ENCODE results near the gene DCLRE1B.

DNA sequence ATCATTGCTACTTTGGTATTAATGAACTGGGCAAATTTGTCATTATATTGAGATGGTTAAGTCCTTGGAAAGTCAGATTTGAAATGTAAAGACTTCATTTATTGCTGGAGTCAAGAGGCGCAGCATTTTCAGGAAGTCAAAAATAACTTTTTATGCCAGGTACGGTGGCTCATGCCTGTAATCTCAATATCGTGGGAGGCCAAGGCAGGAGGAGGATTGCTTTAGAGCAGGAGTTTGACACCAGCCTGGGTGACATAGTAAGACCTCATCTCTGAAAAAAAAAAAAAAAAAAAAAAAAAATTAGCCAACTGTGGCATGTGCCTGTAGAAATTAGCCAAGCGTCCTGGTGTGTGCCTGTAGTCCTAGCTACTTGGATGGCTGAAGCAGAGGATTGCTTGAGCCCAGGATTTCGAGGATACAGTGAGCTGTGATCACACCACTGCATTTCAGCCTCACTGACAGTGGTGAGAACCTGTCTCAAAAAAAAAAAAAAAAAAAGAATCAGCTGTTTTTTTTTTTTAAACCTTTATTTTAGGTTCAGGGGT lies 29.5 kb downstream of the DCLRE1B start:
- TF ChIP-seq, protein P1, sequence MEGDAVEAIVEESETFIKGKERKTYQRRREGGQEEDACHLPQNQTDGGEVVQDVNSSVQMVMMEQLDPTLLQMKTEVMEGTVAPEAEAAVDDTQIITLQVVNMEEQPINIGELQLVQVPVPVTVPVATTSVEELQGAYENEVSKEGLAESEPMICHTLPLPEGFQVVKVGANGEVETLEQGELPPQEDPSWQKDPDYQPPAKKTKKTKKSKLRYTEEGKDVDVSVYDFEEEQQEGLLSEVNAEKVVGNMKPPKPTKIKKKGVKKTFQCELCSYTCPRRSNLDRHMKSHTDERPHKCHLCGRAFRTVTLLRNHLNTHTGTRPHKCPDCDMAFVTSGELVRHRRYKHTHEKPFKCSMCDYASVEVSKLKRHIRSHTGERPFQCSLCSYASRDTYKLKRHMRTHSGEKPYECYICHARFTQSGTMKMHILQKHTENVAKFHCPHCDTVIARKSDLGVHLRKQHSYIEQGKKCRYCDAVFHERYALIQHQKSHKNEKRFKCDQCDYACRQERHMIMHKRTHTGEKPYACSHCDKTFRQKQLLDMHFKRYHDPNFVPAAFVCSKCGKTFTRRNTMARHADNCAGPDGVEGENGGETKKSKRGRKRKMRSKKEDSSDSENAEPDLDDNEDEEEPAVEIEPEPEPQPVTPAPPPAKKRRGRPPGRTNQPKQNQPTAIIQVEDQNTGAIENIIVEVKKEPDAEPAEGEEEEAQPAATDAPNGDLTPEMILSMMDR (IDR thresholded peaks at IDR 0.05 in 4 of 5, conservative IDR thresholded peaks at IDR 0.05 in 1 of 5) = no peak
- TF ChIP-seq POLR2A (IDR thresholded peaks at IDR 0.05) = no peak
